PFSK-1 (cell line): ENCODE results near the gene LRRC43.

ENCODE experiments used
- POLR2AphosphoS5 ChIP-seq: IDR thresholded peaks from 2 replicates; pipeline ENCODE4 v1.6.1; 2012; ENCODE audit warnings: low read depth, mild to moderate bottlenecking, control low read depth, low read length, moderate library complexity
- SIN3A ChIP-seq: IDR thresholded peaks from 2 replicates; pipeline ENCODE4 v1.6.1; 2012; ENCODE audit warnings: mild to moderate bottlenecking, low read length, moderate library complexity, borderline replicate concordance; ENCODE audit not compliant: insufficient read depth
- TF ChIP-seq, protein P1 (sequence below), 2 experiments: IDR thresholded peaks; 2 replicates each; pipeline versions ENCODE4 v1.6.1 to v1.8.0; 2011 to 2012; ENCODE audit warnings: low read depth in 2 of 2, low read length in 2 of 2, control low read depth in 1 of 2, inconsistent platforms in 1 of 2, mild to moderate bottlenecking in 1 of 2, moderate library complexity in 1 of 2; ENCODE audit not compliant: insufficient read depth in 1 of 2

DNA sequence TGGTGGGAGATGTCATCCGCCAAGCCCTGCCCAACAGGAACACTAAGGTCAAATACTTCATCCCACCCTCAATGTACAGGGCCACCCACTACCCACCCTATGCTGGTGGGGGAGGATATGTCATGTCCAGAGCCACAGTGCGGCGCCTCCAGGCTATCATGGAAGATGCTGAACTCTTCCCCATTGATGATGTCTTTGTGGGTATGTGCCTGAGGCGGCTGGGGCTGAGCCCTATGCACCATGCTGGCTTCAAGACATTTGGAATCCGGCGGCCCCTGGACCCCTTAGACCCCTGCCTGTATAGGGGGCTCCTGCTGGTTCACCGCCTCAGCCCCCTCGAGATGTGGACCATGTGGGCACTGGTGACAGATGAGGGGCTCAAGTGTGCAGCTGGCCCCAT, 24.1 kb downstream of the LRRC43 start:
- TF ChIP-seq, protein P1, sequence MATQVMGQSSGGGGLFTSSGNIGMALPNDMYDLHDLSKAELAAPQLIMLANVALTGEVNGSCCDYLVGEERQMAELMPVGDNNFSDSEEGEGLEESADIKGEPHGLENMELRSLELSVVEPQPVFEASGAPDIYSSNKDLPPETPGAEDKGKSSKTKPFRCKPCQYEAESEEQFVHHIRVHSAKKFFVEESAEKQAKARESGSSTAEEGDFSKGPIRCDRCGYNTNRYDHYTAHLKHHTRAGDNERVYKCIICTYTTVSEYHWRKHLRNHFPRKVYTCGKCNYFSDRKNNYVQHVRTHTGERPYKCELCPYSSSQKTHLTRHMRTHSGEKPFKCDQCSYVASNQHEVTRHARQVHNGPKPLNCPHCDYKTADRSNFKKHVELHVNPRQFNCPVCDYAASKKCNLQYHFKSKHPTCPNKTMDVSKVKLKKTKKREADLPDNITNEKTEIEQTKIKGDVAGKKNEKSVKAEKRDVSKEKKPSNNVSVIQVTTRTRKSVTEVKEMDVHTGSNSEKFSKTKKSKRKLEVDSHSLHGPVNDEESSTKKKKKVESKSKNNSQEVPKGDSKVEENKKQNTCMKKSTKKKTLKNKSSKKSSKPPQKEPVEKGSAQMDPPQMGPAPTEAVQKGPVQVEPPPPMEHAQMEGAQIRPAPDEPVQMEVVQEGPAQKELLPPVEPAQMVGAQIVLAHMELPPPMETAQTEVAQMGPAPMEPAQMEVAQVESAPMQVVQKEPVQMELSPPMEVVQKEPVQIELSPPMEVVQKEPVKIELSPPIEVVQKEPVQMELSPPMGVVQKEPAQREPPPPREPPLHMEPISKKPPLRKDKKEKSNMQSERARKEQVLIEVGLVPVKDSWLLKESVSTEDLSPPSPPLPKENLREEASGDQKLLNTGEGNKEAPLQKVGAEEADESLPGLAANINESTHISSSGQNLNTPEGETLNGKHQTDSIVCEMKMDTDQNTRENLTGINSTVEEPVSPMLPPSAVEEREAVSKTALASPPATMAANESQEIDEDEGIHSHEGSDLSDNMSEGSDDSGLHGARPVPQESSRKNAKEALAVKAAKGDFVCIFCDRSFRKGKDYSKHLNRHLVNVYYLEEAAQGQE (IDR thresholded peaks at IDR 0.05; ENCODE audit: insufficient read depth in 1 of 2, low read depth in 2 of 2, low read length in 2 of 2) = no peak
- TF ChIP-seq SIN3A (no peak), POLR2AphosphoS5 (no peak)
